CD8-positive, alpha-beta memory T cell (primary cell): ENCODE measurements around the gene NRIP2. TPM values are rescaled to one million over a fixed set of nuclear protein-coding genes. Genes with fewer than 3 reads are reported as not detected.

ENCODE experiments used
- CTCF ChIA-PET: fragments of 350-600 bp; sonication (Branson Sonifier 250); formaldehyde crosslinking; loops from one replicate; lab custom pipeline; 2021; ENCODE audit warnings: antibody characterized with exemption; lab: Charles Lee
- POLR2A ChIA-PET: fragments of 350-600 bp; sonication (Branson Sonifier 250); formaldehyde crosslinking; loops from one replicate; lab custom pipeline; 2021; ENCODE audit warnings: antibody characterized with exemption; lab: Charles Lee
- DNase-seq, 5 donors: peaks; one replicate each; pipeline versions ENCODE4 v3.0.0 to v3.0.0-alpha.2; 2020 to 2022; ENCODE audit warnings: mixed read lengths in 1 of 5
- H3K27ac ChIP-seq: one replicate; pipeline ENCODE4 v1.7.0; 2013; ENCODE audit warnings: low read depth, mild to moderate bottlenecking, low read length, moderate library complexity
- H3K27me3 ChIP-seq: 2 replicates; pipeline ENCODE4 v1.7.0; 2013; ENCODE audit warnings: low read length, mild to moderate bottlenecking; ENCODE audit not compliant: insufficient read depth, poor library complexity, severe bottlenecking
- H3K36me3 ChIP-seq: 2 replicates; pipeline ENCODE4 v1.7.0; 2013; ENCODE audit warnings: mild to moderate bottlenecking, low read length, moderate library complexity; ENCODE audit not compliant: insufficient read depth
- H3K4me1 ChIP-seq: 2 replicates; pipeline ENCODE4 v1.7.0; 2013; ENCODE audit warnings: mild to moderate bottlenecking, low read length, moderate library complexity; ENCODE audit not compliant: insufficient read depth
- H3K4me3 ChIP-seq: 2 replicates; pipeline ENCODE4 v1.7.0; 2013; ENCODE audit warnings: mild to moderate bottlenecking, low read length
- H3K9me3 ChIP-seq: 2 replicates; pipeline ENCODE4 v1.7.0; 2013; ENCODE audit warnings: mild to moderate bottlenecking, low read length
- H3K27ac Mint-ChIP-seq, 8 donors: one replicate each; pipeline ENCODE4 v1.8.0; 2020 to 2021; ENCODE audit warnings: mixed read lengths in 8 of 8, mild to moderate bottlenecking in 6 of 8, inconsistent platforms in 3 of 8, moderate library complexity in 3 of 8
- H3K27me3 Mint-ChIP-seq, 2 donors: one replicate each; pipeline ENCODE4 v1.8.0; 2020 to 2021; ENCODE audit warnings: mixed read lengths in 2 of 2, mild to moderate bottlenecking in 1 of 2, moderate library complexity in 1 of 2
- H3K36me3 Mint-ChIP-seq, 3 donors: one replicate each; pipeline ENCODE4 v1.8.0; 2020 to 2021; ENCODE audit warnings: mixed read lengths in 3 of 3, inconsistent platforms in 1 of 3, mild to moderate bottlenecking in 1 of 3
- H3K4me1 Mint-ChIP-seq, 3 donors: one replicate each; pipeline ENCODE4 v1.8.0; 2020 to 2021; ENCODE audit warnings: mixed read lengths in 3 of 3, inconsistent platforms in 1 of 3, mild to moderate bottlenecking in 1 of 3
- H3K4me3 Mint-ChIP-seq, 7 donors: one replicate each; pipeline ENCODE4 v1.8.0; 2020 to 2021; ENCODE audit warnings: mixed read lengths in 7 of 7, mild to moderate bottlenecking in 6 of 7, moderate library complexity in 4 of 7, inconsistent platforms in 2 of 7
- H3K9me3 Mint-ChIP-seq, 5 donors: one replicate each; pipeline ENCODE4 v1.8.0; 2020 to 2022; ENCODE audit warnings: mixed read lengths in 5 of 5, mild to moderate bottlenecking in 3 of 5, moderate library complexity in 2 of 5, inconsistent platforms in 1 of 5
- polyA plus RNA-seq: library from polyadenylated mRNA; unstranded; fragments of 300-500 nt; fragmentation: Illumina TruSeq; gene quantifications from one replicate; pipeline ENCODE4 v1.2.3, GENCODE V29; 2021
- total RNA-seq, 2 experiments: library from RNA; stranded (reverse); gene quantifications; one replicate each; pipeline ENCODE4 v1.2.3, GENCODE V29; 2021

Gene NRIP2
- total and polyA plus RNA-seq, 3 experiments from 2014 or later: 0.82 TPM; not detected in 2

GRCh38 chr12:2841056-2841650 is 6.3 kb upstream of the NRIP2 start:
- Mint-ChIP-seq H3K36me3 (peaks cover 16 to 68% (median 18%) of the 10 kb centered on the region in 3 donors), H3K4me3 (no peak overlapping the region), H3K27ac (no peak overlapping the region), H3K4me1 (no peaks in the 10 kb centered on the region), H3K9me3 (no peaks in the 10 kb centered on the region), H3K27me3 (no peaks in the 10 kb centered on the region)
- no peak overlapping the region for H3K27ac ChIP-seq
- H3K9me3 ChIP-seq: no peaks in the 10 kb centered on the region
- POLR2A ChIA-PET: no interaction called here
- H3K36me3 ChIP-seq: peaks cover 16% of the 10 kb centered on the region
- CTCF ChIA-PET: no interaction called here
- H3K27me3 ChIP-seq: no peaks in the 10 kb centered on the region
- DNase-seq: no peak
- no peaks in the 10 kb centered on the region for H3K4me1 ChIP-seq
- no peak overlapping the region for H3K4me3 ChIP-seq

GRCh38 chr12:2836574-2836973 is 1.7 kb upstream of the NRIP2 start:
- POLR2A ChIA-PET: no interaction called here
- H3K27ac Mint-ChIP-seq: peak overlapping the region in 1 of 8 donors; percentile 50
- Histone ChIP-seq H3K27ac (no peak overlapping the region), H3K36me3 (peaks cover 11% of the 10 kb centered on the region), H3K4me3 (no peak overlapping the region), H3K9me3 (no peaks in the 10 kb centered on the region), H3K4me1 (no peaks in the 10 kb centered on the region), H3K27me3 (no peaks in the 10 kb centered on the region)
- no peaks in the 10 kb centered on the region for H3K27me3 Mint-ChIP-seq
- no peaks in the 10 kb centered on the region for H3K9me3 Mint-ChIP-seq
- no peak overlapping the region for H3K4me3 Mint-ChIP-seq
- CTCF ChIA-PET: no interaction called here
- H3K4me1 Mint-ChIP-seq: peaks cover 0 to 8% (median 5%) of the 10 kb centered on the region in 3 donors
- peaks cover 10 to 50% (median 14%) of the 10 kb centered on the region in 3 donors for H3K36me3 Mint-ChIP-seq
- DNase-seq: no peak

- Histone ChIP-seq H3K27me3 (no peaks in the 10 kb centered on the region), H3K9me3 (no peaks in the 10 kb centered on the region), H3K27ac (no peak overlapping the region), H3K4me1 (no peaks in the 10 kb centered on the region), H3K4me3 (no peak overlapping the region), H3K36me3 (peaks cover 11% of the 10 kb centered on the region)
- CTCF ChIA-PET: no interaction called here
- no peaks in the 10 kb centered on the region for H3K9me3 Mint-ChIP-seq
- H3K27ac Mint-ChIP-seq: peak overlapping the region in 1 of 8 donors; percentile 52
- H3K27me3 Mint-ChIP-seq: no peaks in the 10 kb centered on the region
- POLR2A ChIA-PET: interaction anchor here (0.5 kb wide), 1 partner anchor 10 kb away, joined by 3 read pairs; no protein-coding TSS in a partner anchor
- peaks cover 10 to 49% (median 17%) of the 10 kb centered on the region in 3 donors for H3K36me3 Mint-ChIP-seq
- DNase-seq: no peak
- H3K4me3 Mint-ChIP-seq: no peak overlapping the region
- peaks cover 0 to 8% (median 5%) of the 10 kb centered on the region in 3 donors for H3K4me1 Mint-ChIP-seq
These were observed 1.0 kb upstream of the NRIP2 start for GRCh38 chr12:2835691-2836403.

GRCh38 chr12:2833810-2834209 is 1.0 kb downstream of the NRIP2 start:
- Histone ChIP-seq H3K27me3 (no peaks in the 10 kb centered on the region), H3K27ac (no peak overlapping the region), H3K36me3 (peaks cover 11% of the 10 kb centered on the region), H3K4me1 (no peaks in the 10 kb centered on the region), H3K9me3 (no peaks in the 10 kb centered on the region), H3K4me3 (no peak overlapping the region)
- H3K27me3 Mint-ChIP-seq: no peaks in the 10 kb centered on the region
- peaks cover 0 to 48% (median 9%) of the 10 kb centered on the region in 3 donors for H3K36me3 Mint-ChIP-seq
- DNase-seq: no peak
- H3K9me3 Mint-ChIP-seq: no peaks in the 10 kb centered on the region
- CTCF ChIA-PET: no interaction called here
- no peak overlapping the region for H3K27ac Mint-ChIP-seq
- POLR2A ChIA-PET: no interaction called here
- H3K4me3 Mint-ChIP-seq: no peak overlapping the region
- H3K4me1 Mint-ChIP-seq: peaks cover 0 to 8% (median 5%) of the 10 kb centered on the region in 3 donors

GRCh38 chr12:2833327-2833726 is 1.5 kb downstream of the NRIP2 start:
- CTCF ChIA-PET: no interaction called here

GRCh38 chr12:2832550-2833127 is 2.2 kb downstream of the NRIP2 start:
- H3K27me3 Mint-ChIP-seq: no peaks in the 10 kb centered on the region
- H3K9me3 Mint-ChIP-seq: no peaks in the 10 kb centered on the region
- H3K4me3 ChIP-seq: no peak overlapping the region
- H3K36me3 Mint-ChIP-seq: peaks cover 0 to 47% (median 14%) of the 10 kb centered on the region in 3 donors
- CTCF ChIA-PET: no interaction called here
- no peaks in the 10 kb centered on the region for H3K27me3 ChIP-seq
- H3K36me3 ChIP-seq: peaks cover 7% of the 10 kb centered on the region
- POLR2A ChIA-PET: no interaction called here
- H3K4me1 ChIP-seq: no peaks in the 10 kb centered on the region
- DNase-seq: no peak
- peaks cover 0 to 8% (median 5%) of the 10 kb centered on the region in 3 donors for H3K4me1 Mint-ChIP-seq
- H3K9me3 ChIP-seq: no peaks in the 10 kb centered on the region
- H3K27ac ChIP-seq: no peak overlapping the region
- peak overlapping the region in 5 of 8 donors; percentile 14 to 81 (median 66) for H3K27ac Mint-ChIP-seq
- no peak overlapping the region for H3K4me3 Mint-ChIP-seq

More at GRCh38 chr12:2833327-2833726, 1.5 kb downstream of the NRIP2 start:
- Mint-ChIP-seq H3K4me3 (no peak overlapping the region), H3K36me3 (peaks cover 0 to 47% (median 10%) of the 10 kb centered on the region in 3 donors), H3K27me3 (no peaks in the 10 kb centered on the region), H3K9me3 (no peaks in the 10 kb centered on the region), H3K4me1 (peaks cover 0 to 8% (median 5%) of the 10 kb centered on the region in 3 donors), H3K27ac (no peak overlapping the region)
- POLR2A ChIA-PET: no interaction called here
- H3K36me3 ChIP-seq: peaks cover 7% of the 10 kb centered on the region
- H3K9me3 ChIP-seq: no peaks in the 10 kb centered on the region
- no peak overlapping the region for H3K27ac ChIP-seq
- H3K4me1 ChIP-seq: no peaks in the 10 kb centered on the region
- DNase-seq: no peak
- no peak overlapping the region for H3K4me3 ChIP-seq
- no peaks in the 10 kb centered on the region for H3K27me3 ChIP-seq

- ChIA-PET POLR2A (no interaction called here), CTCF (no interaction called here)
- Mint-ChIP-seq H3K4me3 (no peak overlapping the region), H3K27ac (peak overlapping the region in 3 of 8 donors; percentile 17 to 34 (median 33)), H3K4me1 (no peaks in the 10 kb centered on the region), H3K36me3 (peaks cover 0 to 69% (median 23%) of the 10 kb centered on the region in 3 donors), H3K27me3 (no peaks in the 10 kb centered on the region), H3K9me3 (no peaks in the 10 kb centered on the region)
- H3K4me1 ChIP-seq: no peaks in the 10 kb centered on the region
- no peak overlapping the region for H3K4me3 ChIP-seq
- H3K9me3 ChIP-seq: no peaks in the 10 kb centered on the region
- H3K27me3 ChIP-seq: no peaks in the 10 kb centered on the region
- H3K36me3 ChIP-seq: peaks cover 40% of the 10 kb centered on the region
- H3K27ac ChIP-seq: no peak overlapping the region
- no peak for DNase-seq
These were observed 5.6 kb downstream of the NRIP2 start for GRCh38 chr12:2829275-2829674.
